WERI-Rb-1 (cell line): ENCODE results near the gene PELI2.
"Not testable (repeated sequence)": the region's sequence is repeated elsewhere in the genome, so short reads cannot be mapped to it uniquely, and the experiment has no call there.

Experiments
- DNase-seq: peaks from one replicate; pipeline ENCODE4 v3.0.0-alpha.2; 2020
- H3K27ac ChIP-seq: fragments of 250-450 bp; sonication (Bioruptor Pico); 2 replicates; pipeline ENCODE4 v1.5.1; 2020; ENCODE audit warnings: mild to moderate bottlenecking, moderate library complexity
- H3K27me3 ChIP-seq: fragments of 250-450 bp; sonication (Bioruptor Pico); 2 replicates; pipeline ENCODE4 v1.5.1; 2021; ENCODE audit warnings: mild to moderate bottlenecking, low read depth, moderate library complexity; ENCODE audit not compliant: insufficient read depth, severe bottlenecking
- H3K36me3 ChIP-seq: fragments of 250-450 bp; sonication (Bioruptor Pico); 2 replicates; pipeline ENCODE4 v1.5.1; 2020; ENCODE audit warnings: mild to moderate bottlenecking, moderate library complexity
- H3K4me3 ChIP-seq: 2 replicates; pipeline ENCODE4 v1.5.1; 2011; ENCODE audit warnings: low read depth, mild to moderate bottlenecking, control low read depth, low read length
- H3K9me3 ChIP-seq: fragments of 250-450 bp; sonication (Bioruptor Pico); 2 replicates; pipeline ENCODE4 v1.5.1; 2021; ENCODE audit warnings: mild to moderate bottlenecking, moderate library complexity; ENCODE audit not compliant: severe bottlenecking
- CTCF ChIP-seq: IDR thresholded peaks from 2 replicates; pipeline ENCODE4 v1.5.1; 2011; ENCODE audit warnings: low read depth, mild to moderate bottlenecking, control low read depth, inconsistent platforms, low read length

PELI2 gene

GRCh38 chr14:56162476-56162875 lies 44.3 kb downstream of the PELI2 start:
- no peaks in the 10 kb centered on the region for H3K27me3 ChIP-seq
- no peaks in the 10 kb centered on the region for H3K9me3 ChIP-seq
- no peak overlapping the region for H3K27ac ChIP-seq
- TF ChIP-seq CTCF, result no peak
- no peak overlapping the region for H3K4me3 ChIP-seq
- H3K36me3 ChIP-seq, result no peaks in the 10 kb centered on the region
- DNase-seq, result no peak

GRCh38 chr14:56166579-56166978 lies 48.4 kb downstream of the PELI2 start:
- H3K9me3 ChIP-seq, H3K4me3 ChIP-seq, H3K27ac ChIP-seq, H3K27me3 ChIP-seq, H3K36me3 ChIP-seq, DNase-seq: not testable (repeated sequence)

- no peak for TF ChIP-seq CTCF
- H3K9me3 ChIP-seq, result no peaks in the 10 kb centered on the region
- no peak overlapping the region for H3K4me3 ChIP-seq
- no peak overlapping the region for H3K27ac ChIP-seq
- no peaks in the 10 kb centered on the region for H3K27me3 ChIP-seq
- no peak for DNase-seq
- H3K36me3 ChIP-seq, result no peaks in the 10 kb centered on the region
Measured at GRCh38 chr14:56168007-56168616, 49.9 kb downstream of the PELI2 start.

GRCh38 chr14:56170028-56170427 lies 51.8 kb downstream of the PELI2 start:
- Histone ChIP-seq H3K27me3 (no peaks in the 10 kb centered on the region), H3K4me3 (no peak overlapping the region), H3K9me3 (no peaks in the 10 kb centered on the region), H3K27ac (no peak overlapping the region), H3K36me3 (no peaks in the 10 kb centered on the region)
- TF ChIP-seq CTCF, result no peak
- DNase-seq, result no peak

GRCh38 chr14:56170877-56171422 lies 52.7 kb downstream of the PELI2 start:
- no peaks in the 10 kb centered on the region for H3K9me3 ChIP-seq
- no peaks in the 10 kb centered on the region for H3K27me3 ChIP-seq
- H3K27ac ChIP-seq, result no peak overlapping the region
- H3K36me3 ChIP-seq, result no peaks in the 10 kb centered on the region
- no peak overlapping the region for H3K4me3 ChIP-seq
- DNase-seq, result no peak
- no peak for TF ChIP-seq CTCF

GRCh38 chr14:56172074-56172473 lies 53.9 kb downstream of the PELI2 start:
- Histone ChIP-seq H3K4me3 (no peak overlapping the region), H3K9me3 (no peaks in the 10 kb centered on the region), H3K27ac (no peak overlapping the region), H3K27me3 (no peaks in the 10 kb centered on the region), H3K36me3 (no peaks in the 10 kb centered on the region)
- no peak for DNase-seq
- no peak for TF ChIP-seq CTCF
